Measurements from ENCODE around the gene TMEM14B.
A peak's percentile ranks its signal among the peaks of the same experiment; 100 is the strongest.
"Not testable (repeated sequence)": the region's sequence is repeated elsewhere in the genome, so short reads cannot be mapped to it uniquely, and the experiment has no call there.

TMEM14B gene

GRCh38 chr6:10747251-10747972, at the start of gene TMEM14B:
Gene TMEM14B, plus strand, starts transcription at chr6:10747805. Its CDS starts 1,441 bp downstream, at chr6:10749246.
- peak; percentile 96 to 99 for DNase-seq (ENCODE audit: low read depth in 2 of 2)

GRCh38 chr6:10713962-10714361, 33.6 kb upstream of the TMEM14B start:
- DNase-seq (ENCODE audit: low read depth in 2 of 2) = no peak

GRCh38 chr6:10719296-10719963, 28.2 kb upstream of the TMEM14B start:
- DNase-seq (ENCODE audit: low read depth in 2 of 2) = no peak

DNA sequence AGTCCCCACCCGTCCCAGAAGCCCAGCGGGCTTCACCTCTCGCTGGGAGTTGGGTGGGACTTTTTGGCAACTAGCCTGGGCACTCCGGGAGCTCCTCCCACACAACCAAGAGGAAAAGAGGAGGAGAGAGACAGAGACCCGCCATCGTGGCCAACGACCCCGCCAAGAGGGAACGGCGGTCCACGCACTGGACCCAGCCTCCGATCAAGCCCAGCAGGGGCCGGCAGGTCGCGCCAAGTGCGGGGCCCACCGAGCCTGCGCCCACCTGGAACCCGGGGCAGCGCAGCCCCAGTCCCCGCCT, 27.7 kb upstream of the TMEM14B start:
- DNase-seq (ENCODE audit: low read depth in 2 of 2) = no peak

DNA sequence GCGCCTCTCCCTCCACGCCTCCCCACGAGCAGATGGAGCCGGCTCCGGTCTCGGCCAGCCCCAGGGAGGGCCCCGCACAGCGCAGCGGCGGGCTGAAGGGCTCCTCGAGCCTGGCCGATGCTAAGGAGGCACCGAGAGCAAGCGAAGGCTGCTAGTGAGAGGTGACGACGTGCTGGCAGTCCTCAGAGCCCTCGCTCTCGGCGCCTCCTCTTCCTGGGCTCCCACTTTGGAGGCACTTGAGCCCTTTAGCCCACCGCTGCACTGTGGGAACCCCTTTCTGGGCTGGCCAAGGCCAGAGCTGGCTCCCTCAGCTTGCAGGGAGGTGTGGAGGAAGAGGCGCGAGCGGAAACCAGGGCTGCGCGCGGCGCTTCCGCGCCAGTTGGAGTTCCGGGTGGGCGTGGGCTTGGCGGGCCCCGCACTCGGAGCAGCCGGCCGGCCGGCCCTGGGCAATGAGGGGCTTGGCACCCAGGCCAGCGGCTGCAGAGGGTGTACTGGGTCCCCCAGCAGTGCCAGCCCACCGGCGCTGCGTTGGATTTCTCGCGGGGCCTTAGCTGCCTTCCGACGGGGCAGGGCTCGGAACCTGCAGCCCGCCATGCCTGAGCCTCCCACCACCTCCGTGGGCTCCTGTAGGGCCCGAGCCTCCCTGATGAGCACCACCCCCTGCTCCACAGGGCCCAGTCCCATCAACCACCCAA, 27.2 kb upstream of the TMEM14B start:
- DNase-seq (ENCODE audit: low read depth in 2 of 2) = peak in 1 of 2 donors; percentile 50

GRCh38 chr6:10720960-10721849, 26.4 kb upstream of the TMEM14B start:
- DNase-seq (ENCODE audit: low read depth in 2 of 2) = not testable (repeated sequence)

DNA sequence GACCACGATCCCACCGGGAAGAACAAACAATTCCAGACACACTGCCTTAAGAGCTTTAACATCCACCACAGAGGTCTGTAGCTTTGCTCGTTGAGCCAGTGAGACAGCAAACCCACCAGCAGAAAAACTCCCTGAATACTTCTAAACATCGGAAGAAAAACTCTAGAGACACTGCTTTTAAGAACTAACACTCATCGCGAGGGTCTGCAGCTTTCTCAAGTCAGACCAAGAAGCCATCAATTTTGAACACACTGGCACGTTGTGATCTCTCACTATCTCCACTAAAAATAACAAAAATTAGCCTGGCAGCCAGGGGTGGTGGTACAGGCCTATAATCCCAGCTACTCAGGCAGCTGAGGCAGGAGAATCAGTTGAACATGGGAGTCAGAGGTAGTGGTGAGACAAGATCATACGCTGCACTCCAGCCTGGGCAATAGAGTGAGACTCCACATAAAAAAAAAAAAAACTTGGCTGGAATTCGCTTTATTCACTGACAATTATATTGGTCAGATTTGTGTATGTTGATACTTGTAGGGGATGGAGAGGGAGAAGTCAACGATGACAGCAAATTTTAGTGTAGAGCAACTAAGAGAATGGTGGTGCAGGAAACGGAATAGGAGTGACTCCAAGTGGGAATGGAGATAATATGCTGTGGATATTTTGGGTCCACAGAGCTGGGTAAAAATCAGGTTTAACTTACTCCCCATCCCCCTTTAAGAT, 25.6 kb upstream of the TMEM14B start:
- DNase-seq (ENCODE audit: low read depth in 2 of 2) = no peak

GRCh38 chr6:10722570-10722819, 25.1 kb upstream of the TMEM14B start:
- DNase-seq (ENCODE audit: low read depth in 2 of 2) = no peak

- DNase-seq (ENCODE audit: low read depth in 2 of 2) = peak; percentile 60 to 81
Measured at GRCh38 chr6:10722820-10723566, 24.6 kb upstream of the TMEM14B start, which contains the start of gene TMEM14C. Gene TMEM14C, plus strand, starts transcription at chr6:10723070. Its CDS starts 1,544 bp downstream, at chr6:10724614.

DNA sequence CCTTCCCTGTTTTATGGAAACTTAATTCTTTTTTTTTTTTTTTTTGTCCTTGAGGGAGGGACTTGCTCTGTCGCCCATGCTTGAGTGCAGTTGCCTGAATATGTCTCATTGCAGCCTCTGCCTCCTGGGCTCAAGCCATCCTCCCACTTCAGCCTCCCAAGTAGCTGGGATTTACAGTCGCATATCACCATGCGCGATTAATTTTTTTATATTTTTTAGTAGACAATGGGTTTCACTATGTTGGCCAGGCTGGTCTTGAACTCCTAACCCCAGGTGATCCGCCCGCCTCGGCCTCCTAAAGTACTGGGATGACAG, 24.1 kb upstream of the TMEM14B start:
- no peak for DNase-seq (ENCODE audit: low read depth in 2 of 2)

DNA sequence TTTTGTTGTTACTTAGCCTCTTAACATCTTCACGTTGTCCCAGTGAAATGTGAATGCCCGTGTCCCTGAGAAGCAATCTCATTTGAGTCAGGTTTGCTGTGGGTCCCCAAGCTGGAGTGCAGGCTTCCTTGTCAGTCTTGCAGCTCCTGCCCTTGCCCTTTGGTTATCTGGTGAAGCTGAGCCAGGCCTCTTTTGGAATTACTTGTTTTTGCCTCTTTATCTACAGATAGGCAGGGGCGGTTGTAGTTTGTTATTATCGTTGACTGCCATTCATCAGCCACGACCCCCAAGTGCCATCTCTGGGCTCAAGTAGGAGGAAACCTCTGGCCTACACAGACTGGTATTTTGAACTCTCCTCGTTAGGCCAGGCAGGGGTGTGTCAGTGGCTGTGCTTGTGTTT, 22.6 kb upstream of the TMEM14B start:
- no peak for DNase-seq (ENCODE audit: low read depth in 2 of 2)

GRCh38 chr6:10725716-10726115, 21.9 kb upstream of the TMEM14B start:
- DNase-seq (ENCODE audit: low read depth in 2 of 2) = no peak

DNA sequence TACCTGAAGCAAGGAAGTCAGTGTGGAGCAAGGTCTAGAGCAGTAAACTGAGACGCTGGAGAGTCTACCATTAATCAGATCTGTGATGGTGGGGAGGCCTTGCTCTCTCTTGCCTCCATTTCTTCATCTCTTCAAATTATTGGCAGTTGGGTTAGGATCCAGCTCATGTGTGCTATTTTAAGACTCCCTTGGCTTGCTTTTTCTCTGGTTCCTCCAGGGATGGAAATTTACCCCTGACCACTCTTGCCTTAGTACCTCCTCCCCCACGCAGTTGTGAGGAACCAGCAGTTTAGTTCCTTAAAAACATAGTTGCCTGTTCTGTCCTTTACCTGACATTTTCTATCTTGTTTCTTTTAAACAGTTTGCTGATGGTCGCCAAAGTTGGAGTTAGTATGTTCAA, 17.4 kb upstream of the TMEM14B start:
- DNase-seq (ENCODE audit: low read depth in 2 of 2) = no peak

DNA sequence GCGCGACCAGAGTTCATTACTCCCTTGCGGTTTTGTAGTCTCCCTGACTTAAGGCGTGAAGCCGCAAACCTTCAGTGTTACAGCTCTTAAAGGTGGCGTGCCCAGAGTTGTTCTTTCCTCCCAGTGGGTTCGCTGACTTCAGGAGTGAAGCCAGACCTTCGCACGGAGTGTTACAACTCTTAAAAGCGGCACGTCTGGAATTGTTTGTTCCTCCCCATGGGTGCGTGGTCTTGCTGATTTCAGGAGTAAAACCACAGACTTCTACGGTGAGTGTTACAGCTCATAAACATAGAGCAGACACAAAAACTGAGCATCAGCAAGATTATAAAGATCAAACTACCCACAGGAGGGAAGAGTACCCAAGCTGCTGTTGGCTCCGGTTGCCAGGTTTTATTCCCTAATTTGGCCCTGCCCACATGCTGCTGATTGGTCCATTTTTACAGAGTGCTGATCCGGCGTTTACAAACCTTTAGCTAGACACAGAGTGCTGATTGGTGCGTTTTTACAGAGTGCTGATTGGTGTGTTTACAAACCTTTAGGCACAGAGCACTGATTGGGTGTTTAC, 14.4 kb upstream of the TMEM14B start:
- peak; percentile 39 to 40 for DNase-seq (ENCODE audit: low read depth in 2 of 2)

- DNase-seq (ENCODE audit: low read depth in 2 of 2) = no peak
Measured at GRCh38 chr6:10733863-10734262, 13.7 kb upstream of the TMEM14B start.

DNA sequence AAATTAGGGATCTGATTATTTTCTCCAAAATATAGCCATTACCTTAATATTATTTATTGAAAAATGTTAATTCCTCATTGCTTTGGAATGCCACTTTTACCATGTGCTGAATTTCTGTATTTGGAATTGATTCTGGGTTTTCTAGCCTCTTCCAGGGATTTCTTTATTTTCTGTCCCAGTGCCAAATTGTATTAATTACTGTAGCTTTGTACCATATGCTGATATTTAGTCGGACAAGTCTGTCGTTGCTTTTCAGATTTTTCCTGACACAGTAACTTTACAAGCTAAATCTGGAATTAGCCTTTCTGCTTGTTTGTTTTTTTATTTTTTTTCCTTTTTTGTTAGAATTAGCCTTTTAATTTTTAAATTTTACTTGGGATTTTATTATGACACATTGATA, 10.9 kb upstream of the TMEM14B start:
- DNase-seq (ENCODE audit: low read depth in 2 of 2) = no peak

GRCh38 chr6:10740061-10740460, 7.5 kb upstream of the TMEM14B start:
- no peak for DNase-seq (ENCODE audit: low read depth in 2 of 2)

- DNase-seq (ENCODE audit: low read depth in 2 of 2) = not testable (repeated sequence)
Measured at GRCh38 chr6:10741643-10742042, 6.0 kb upstream of the TMEM14B start.

DNA sequence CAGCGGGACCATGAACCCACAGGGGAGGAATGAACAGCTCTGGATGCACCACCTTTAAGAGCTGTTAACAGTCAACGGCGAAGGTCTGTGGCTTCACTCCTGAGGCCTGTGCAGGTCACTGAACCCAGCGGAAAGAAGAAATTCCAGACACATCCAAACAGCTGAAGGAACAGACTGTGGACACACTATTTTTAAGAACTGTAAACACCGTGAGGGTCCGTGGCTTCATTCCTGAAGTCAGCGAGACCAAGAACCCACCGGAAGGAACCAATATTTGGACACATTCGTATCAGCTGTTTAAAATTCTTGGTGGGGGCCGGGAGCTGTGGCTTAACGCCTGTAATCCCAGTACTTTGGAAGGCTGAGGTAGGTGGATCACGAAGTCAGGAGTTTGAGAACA, 5.4 kb upstream of the TMEM14B start:
- no peak for DNase-seq (ENCODE audit: low read depth in 2 of 2)

DNA sequence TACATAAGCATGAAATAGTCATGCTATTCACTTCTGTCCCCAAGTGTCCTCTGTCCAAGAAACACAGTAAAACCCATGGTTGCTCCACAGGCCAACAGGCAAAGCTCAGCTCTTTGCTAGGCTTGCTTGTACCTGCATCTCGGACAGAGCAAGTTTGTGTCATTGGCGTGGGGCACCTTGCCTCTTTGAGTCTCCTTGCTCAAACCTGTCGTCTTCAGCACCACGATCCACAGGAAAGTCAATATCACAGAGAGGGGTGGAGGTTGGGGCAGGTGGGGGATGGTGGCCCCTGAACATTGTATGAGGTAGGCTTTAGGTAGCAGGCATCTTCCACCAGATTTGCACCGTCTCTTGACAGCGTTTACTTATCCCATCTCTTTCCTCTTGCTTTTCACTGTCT, 4.1 kb upstream of the TMEM14B start:
- DNase-seq (ENCODE audit: low read depth in 2 of 2) = no peak

GRCh38 chr6:10745116-10745515, 2.5 kb upstream of the TMEM14B start:
- DNase-seq (ENCODE audit: low read depth in 2 of 2) = no peak
